Activated CD8-positive, alpha-beta memory T cell treated with anti-CD3 and anti-CD28 coated beads, Interleukin-2, amount 10 ng/mL, durations not matched to agents 7 days and 5 days (primary cell): Measurements from ENCODE around the gene MYLK3. TPM values are rescaled to one million over a fixed set of nuclear protein-coding genes. Genes with fewer than 3 reads are reported as not detected.

Experiments used
- ATAC-seq: fragments of 150-1000 bp; cut with Tn5 transposase; one replicate; pipeline ENCODE4 v1.10.0; 2021; ENCODE audit warnings: moderate library complexity
- CTCF ChIA-PET: fragments of 350-600 bp; sonication (Branson Sonifier 250); formaldehyde crosslinking; loops from one replicate; lab custom pipeline; 2021; ENCODE audit warnings: antibody characterized with exemption; lab: Charles Lee
- DNase-seq: peaks from one replicate; pipeline ENCODE4 v3.0.0-alpha.2; 2020
- H3K27ac Mint-ChIP-seq: one replicate; pipeline ENCODE4 v1.8.0; 2021; ENCODE audit warnings: mild to moderate bottlenecking, mixed read lengths
- H3K27me3 Mint-ChIP-seq: one replicate; pipeline ENCODE4 v1.8.0; 2021; ENCODE audit warnings: mixed read lengths
- H3K36me3 Mint-ChIP-seq: one replicate; pipeline ENCODE4 v1.8.0; 2021; ENCODE audit warnings: mild to moderate bottlenecking, mixed read lengths
- H3K4me1 Mint-ChIP-seq: one replicate; pipeline ENCODE4 v1.8.0; 2021; ENCODE audit warnings: mixed read lengths
- H3K4me3 Mint-ChIP-seq: one replicate; pipeline ENCODE4 v1.8.0; 2021; ENCODE audit warnings: mild to moderate bottlenecking, moderate library complexity, mixed read lengths
- H3K9me3 Mint-ChIP-seq: one replicate; pipeline ENCODE4 v1.8.0; 2022; ENCODE audit warnings: low read depth, mixed read lengths
- total RNA-seq, 2 experiments: library from RNA; stranded (reverse); gene quantifications; one replicate each; pipeline ENCODE4 v1.2.3, GENCODE V29; 2021

MYLK3 gene
- total RNA-seq, 2 experiments from 2014 or later: not detected

DNA sequence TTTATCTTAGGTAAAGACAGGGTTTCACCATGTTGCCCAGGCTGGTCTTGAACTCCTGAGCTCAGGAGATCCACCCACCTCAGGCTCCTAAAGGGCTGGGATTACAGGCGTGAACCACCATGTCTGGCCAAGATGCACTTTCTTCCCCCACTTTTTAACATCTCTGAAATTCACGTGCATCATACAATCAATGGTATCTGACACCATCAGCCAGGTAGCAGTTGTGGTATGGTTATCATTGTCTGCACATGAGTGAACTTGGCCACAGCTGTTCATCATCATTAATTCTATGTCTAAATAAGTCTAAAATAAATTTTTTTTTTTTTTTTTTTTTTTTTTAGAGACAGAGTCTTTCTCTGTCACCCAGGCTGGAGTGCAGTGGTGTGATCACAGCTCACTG lies 34.2 kb upstream of the MYLK3 start:
- Mint-ChIP-seq H3K36me3 (peaks cover 7% of the 10 kb centered on the region), H3K4me3 (no peak overlapping the region), H3K4me1 (peaks cover 10% of the 10 kb centered on the region), H3K27ac (no peak overlapping the region), H3K27me3 (no peaks in the 10 kb centered on the region), H3K9me3 (peaks cover 4% of the 10 kb centered on the region)
- no peak for ATAC-seq
- DNase-seq: no peak
- CTCF ChIA-PET: interaction anchor here (0.7 to 1.4 kb wide), 3 partner anchors 38 to 148 kb away, joined by 3 read pairs; no protein-coding TSS in a partner anchor

DNA sequence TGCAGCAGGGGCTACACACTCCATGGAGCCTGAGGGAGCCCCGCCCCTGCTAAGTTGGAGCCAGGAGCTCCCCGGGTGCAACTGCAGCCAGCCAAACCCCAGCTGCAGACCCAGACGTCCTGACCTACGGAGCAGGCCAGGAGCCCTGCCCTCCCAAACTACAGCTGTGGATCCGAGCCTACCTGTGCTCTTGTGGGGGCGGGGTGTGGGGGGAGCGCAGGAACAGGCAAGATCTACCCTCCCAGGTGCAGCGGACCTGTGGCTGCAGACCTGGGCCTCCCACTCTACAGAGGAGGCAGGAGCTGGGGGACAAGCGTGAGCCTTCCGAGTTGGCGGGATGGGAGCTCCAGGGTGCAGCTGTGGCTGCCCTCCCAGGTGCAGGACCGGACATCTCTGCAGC lies 29.7 kb upstream of the MYLK3 start:
- CTCF ChIA-PET: no interaction called here
- Mint-ChIP-seq H3K27me3 (peaks cover 4% of the 10 kb centered on the region), H3K9me3 (no peaks in the 10 kb centered on the region), H3K27ac (no peak overlapping the region), H3K4me3 (no peak overlapping the region), H3K36me3 (no peaks in the 10 kb centered on the region), H3K4me1 (no peaks in the 10 kb centered on the region)
- DNase-seq (no peak), ATAC-seq (no peak)

- Mint-ChIP-seq H3K36me3 (no peaks in the 10 kb centered on the region), H3K27me3 (peaks cover 11% of the 10 kb centered on the region), H3K9me3 (no peaks in the 10 kb centered on the region), H3K4me1 (no peaks in the 10 kb centered on the region), H3K27ac (no peak overlapping the region), H3K4me3 (no peak overlapping the region)
- ATAC-seq (no peak), DNase-seq (no peak)
- CTCF ChIA-PET: no interaction called here
Measured at GRCh38 chr16:46775214-46775613, 27.1 kb upstream of the MYLK3 start.

- no peak for DNase-seq
- no peaks in the 10 kb centered on the region for H3K9me3 Mint-ChIP-seq
- CTCF ChIA-PET: no interaction called here
Measured at GRCh38 chr16:46774743-46775177, 26.6 kb upstream of the MYLK3 start.

GRCh38 chr16:46772463-46772862 lies 24.3 kb upstream of the MYLK3 start:
- Mint-ChIP-seq H3K4me1 (no peaks in the 10 kb centered on the region), H3K27ac (no peak overlapping the region), H3K27me3 (peaks cover 13% of the 10 kb centered on the region), H3K4me3 (no peak overlapping the region), H3K9me3 (no peaks in the 10 kb centered on the region), H3K36me3 (no peaks in the 10 kb centered on the region)
- CTCF ChIA-PET: interaction anchor here (1.5 kb wide), 1 partner anchor 99 kb away, joined by 5 read pairs; no protein-coding TSS in a partner anchor
- ATAC-seq: no peak
- DNase-seq: no peak

More at GRCh38 chr16:46774743-46775177, 26.6 kb upstream of the MYLK3 start:
- Mint-ChIP-seq H3K4me3 (no peak overlapping the region), H3K4me1 (no peaks in the 10 kb centered on the region), H3K36me3 (no peaks in the 10 kb centered on the region), H3K27ac (no peak overlapping the region), H3K27me3 (peaks cover 12% of the 10 kb centered on the region)
- no peak for ATAC-seq

DNA sequence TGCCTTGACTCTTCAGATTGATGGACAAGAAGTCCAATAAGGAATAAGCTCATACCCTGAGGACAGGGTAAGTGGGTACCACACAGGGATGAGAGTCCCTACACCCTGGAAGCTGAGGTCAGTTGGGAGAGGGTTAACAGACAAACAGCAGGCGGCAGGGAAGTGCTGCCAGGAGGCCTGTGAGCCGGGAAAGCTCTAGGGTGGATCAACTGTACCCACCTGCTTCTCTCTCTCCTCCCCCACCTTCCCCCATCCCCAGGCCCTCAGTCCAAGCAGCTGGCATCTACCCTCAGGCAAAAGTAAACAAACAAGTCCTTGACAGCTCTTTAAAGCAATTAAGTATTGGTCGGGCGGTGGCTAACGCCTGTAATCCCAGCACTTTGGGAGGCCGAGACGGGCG lies 20.7 kb upstream of the MYLK3 start:
- Mint-ChIP-seq H3K9me3 (no peaks in the 10 kb centered on the region), H3K4me1 (peaks cover 2% of the 10 kb centered on the region), H3K27ac (no peak overlapping the region), H3K4me3 (no peak overlapping the region), H3K36me3 (no peaks in the 10 kb centered on the region), H3K27me3 (peaks cover 9% of the 10 kb centered on the region)
- ATAC-seq (no peak), DNase-seq (no peak)
- CTCF ChIA-PET: no interaction called here

DNA sequence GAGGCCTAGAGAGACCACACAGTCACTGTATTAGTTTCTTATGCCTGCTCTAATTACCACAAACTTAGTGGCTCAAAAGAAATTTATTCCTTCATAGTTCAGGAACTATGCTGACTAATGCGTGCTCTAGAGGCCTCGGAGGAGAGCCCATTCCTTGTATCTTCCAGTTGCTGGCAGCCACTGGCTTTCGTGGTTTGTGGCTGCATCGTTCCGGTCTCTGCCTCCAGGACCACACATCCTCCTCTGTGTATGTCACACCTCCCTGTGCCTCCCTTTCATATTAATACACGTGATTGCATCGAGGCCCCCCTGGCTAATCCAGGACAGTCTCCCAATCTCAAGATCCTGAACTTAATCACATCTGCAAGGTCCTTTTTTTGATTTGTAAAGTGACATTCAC lies 16.9 kb upstream of the MYLK3 start:
- DNase-seq: no peak
- H3K27me3 Mint-ChIP-seq: peaks cover 4% of the 10 kb centered on the region
- no peak overlapping the region for H3K4me3 Mint-ChIP-seq
- H3K4me1 Mint-ChIP-seq: peaks cover 2% of the 10 kb centered on the region
- no peaks in the 10 kb centered on the region for H3K36me3 Mint-ChIP-seq
- CTCF ChIA-PET: no interaction called here
- no peaks in the 10 kb centered on the region for H3K9me3 Mint-ChIP-seq
- no peak for ATAC-seq
- H3K27ac Mint-ChIP-seq: no peak overlapping the region

DNA sequence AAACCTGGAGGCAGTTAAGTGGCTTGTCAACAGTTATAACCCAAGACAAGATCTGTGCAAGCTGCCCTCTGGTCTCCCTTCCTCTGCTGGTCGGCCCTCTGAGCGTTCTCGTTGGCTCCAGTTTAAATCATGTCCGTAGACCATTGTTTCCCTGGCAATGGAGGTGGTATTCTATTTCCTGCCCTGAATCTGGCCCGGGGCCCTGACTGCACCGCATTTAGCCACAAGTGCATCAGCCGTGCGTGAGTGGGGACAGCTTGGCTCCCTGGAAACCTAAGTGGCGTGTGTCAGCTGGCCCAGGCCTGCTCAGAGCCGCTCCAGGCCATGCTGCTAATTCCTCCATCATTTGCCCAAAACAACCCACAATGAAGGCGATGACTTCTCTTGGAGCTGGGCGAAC lies 15.0 kb upstream of the MYLK3 start:
- no peaks in the 10 kb centered on the region for H3K9me3 Mint-ChIP-seq
- H3K4me1 Mint-ChIP-seq: peaks cover 2% of the 10 kb centered on the region
- H3K27ac Mint-ChIP-seq: no peak overlapping the region
- H3K27me3 Mint-ChIP-seq: peaks cover 2% of the 10 kb centered on the region
- CTCF ChIA-PET: no interaction called here
- H3K4me3 Mint-ChIP-seq: no peak overlapping the region
- no peak for ATAC-seq
- no peaks in the 10 kb centered on the region for H3K36me3 Mint-ChIP-seq
- DNase-seq: no peak

GRCh38 chr16:46762583-46762982 lies 14.4 kb upstream of the MYLK3 start:
- ATAC-seq (no peak), DNase-seq (no peak)
- Mint-ChIP-seq H3K36me3 (no peaks in the 10 kb centered on the region), H3K4me3 (no peak overlapping the region), H3K9me3 (no peaks in the 10 kb centered on the region), H3K4me1 (peaks cover 2% of the 10 kb centered on the region), H3K27me3 (peaks cover 2% of the 10 kb centered on the region), H3K27ac (no peak overlapping the region)
- CTCF ChIA-PET: no interaction called here

- no peak overlapping the region for H3K4me3 Mint-ChIP-seq
- no peak for DNase-seq
- H3K4me1 Mint-ChIP-seq: no peaks in the 10 kb centered on the region
- no peak for ATAC-seq
- no peaks in the 10 kb centered on the region for H3K36me3 Mint-ChIP-seq
- no peak overlapping the region for H3K27ac Mint-ChIP-seq
- H3K27me3 Mint-ChIP-seq: peaks cover 2% of the 10 kb centered on the region
- H3K9me3 Mint-ChIP-seq: no peaks in the 10 kb centered on the region
- CTCF ChIA-PET: no interaction called here
Measured at GRCh38 chr16:46759309-46759708, 11.2 kb upstream of the MYLK3 start.

GRCh38 chr16:46757339-46758050 lies 9.4 kb upstream of the MYLK3 start:
- no peaks in the 10 kb centered on the region for H3K36me3 Mint-ChIP-seq
- CTCF ChIA-PET: no interaction called here
- H3K27ac Mint-ChIP-seq: no peak overlapping the region
- ATAC-seq: no peak
- peaks cover 2% of the 10 kb centered on the region for H3K27me3 Mint-ChIP-seq
- H3K9me3 Mint-ChIP-seq: no peaks in the 10 kb centered on the region
- DNase-seq: no peak
- H3K4me3 Mint-ChIP-seq: no peak overlapping the region
- no peaks in the 10 kb centered on the region for H3K4me1 Mint-ChIP-seq

DNA sequence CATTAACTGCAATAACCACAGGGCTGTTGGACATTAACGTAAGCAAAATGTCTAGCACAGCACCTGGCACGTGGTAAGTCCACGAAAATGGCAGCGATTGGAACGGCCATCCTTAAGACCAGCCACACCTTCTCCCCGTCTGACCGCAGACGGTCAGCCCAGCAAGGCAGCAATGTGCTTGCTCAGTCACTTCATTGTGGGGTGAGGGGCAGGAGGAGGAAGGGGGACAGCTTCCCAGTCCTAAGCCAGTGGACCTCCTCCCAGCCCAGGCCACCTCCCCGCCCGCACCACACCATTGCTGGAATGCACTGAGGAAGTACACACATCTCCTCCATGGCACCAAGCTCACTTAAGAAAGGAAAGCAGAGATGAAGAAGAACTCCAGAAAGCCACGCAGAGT lies 8.6 kb upstream of the MYLK3 start:
- H3K4me3 Mint-ChIP-seq: no peak overlapping the region
- no peak for DNase-seq
- CTCF ChIA-PET: no interaction called here

DNA sequence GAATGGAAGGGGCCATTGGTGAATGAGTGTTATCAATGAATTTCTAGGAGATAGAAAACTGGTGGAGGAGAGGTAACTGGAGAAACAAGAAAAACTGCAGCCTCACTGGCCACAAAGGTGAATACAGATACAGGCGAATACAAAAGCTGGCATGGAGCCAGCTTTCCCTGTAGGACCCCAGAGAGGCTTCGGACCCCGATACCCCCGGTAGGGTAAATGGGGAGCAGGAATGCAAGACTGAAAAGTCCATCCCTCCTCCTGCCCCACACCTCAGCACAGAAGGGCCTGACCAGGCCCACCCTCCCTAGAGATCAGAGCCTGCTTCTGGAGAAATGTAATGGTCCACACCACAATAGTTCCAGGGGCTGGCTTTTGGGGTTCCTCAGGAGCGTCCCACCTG lies 4.9 kb upstream of the MYLK3 start:
- H3K36me3 Mint-ChIP-seq: no peaks in the 10 kb centered on the region
- DNase-seq (no peak), ATAC-seq (no peak)
- peaks cover 2% of the 10 kb centered on the region for H3K27me3 Mint-ChIP-seq
- no peaks in the 10 kb centered on the region for H3K9me3 Mint-ChIP-seq
- no peak overlapping the region for H3K27ac Mint-ChIP-seq
- no peak overlapping the region for H3K4me3 Mint-ChIP-seq
- H3K4me1 Mint-ChIP-seq: no peaks in the 10 kb centered on the region
- CTCF ChIA-PET: no interaction called here

More for the DNA sequence above, 8.6 kb upstream of the MYLK3 start:
- H3K27me3 Mint-ChIP-seq: peaks cover 2% of the 10 kb centered on the region
- ATAC-seq: no peak
- no peaks in the 10 kb centered on the region for H3K9me3 Mint-ChIP-seq
- H3K27ac Mint-ChIP-seq: no peak overlapping the region
- H3K4me1 Mint-ChIP-seq: no peaks in the 10 kb centered on the region
- no peaks in the 10 kb centered on the region for H3K36me3 Mint-ChIP-seq

- no peak overlapping the region for H3K4me3 Mint-ChIP-seq
- CTCF ChIA-PET: no interaction called here
- no peaks in the 10 kb centered on the region for H3K36me3 Mint-ChIP-seq
- H3K4me1 Mint-ChIP-seq: no peaks in the 10 kb centered on the region
- no peak for ATAC-seq
- H3K27ac Mint-ChIP-seq: no peak overlapping the region
- no peak for DNase-seq
- H3K9me3 Mint-ChIP-seq: no peaks in the 10 kb centered on the region
- peaks cover 2% of the 10 kb centered on the region for H3K27me3 Mint-ChIP-seq
Measured at GRCh38 chr16:46751381-46751780, 3.2 kb upstream of the MYLK3 start.
